RWPE1 (cell line): ENCODE measurements around the gene ARHGAP24.

Source experiments
- CTCF ChIA-PET: fragments of 350-600 bp; sonication (Branson Sonifier 250); formaldehyde crosslinking; extraction: SDS; loops from one replicate; lab custom pipeline; 2021; lab: Yijun Ruan, JAX
- POLR2A ChIA-PET: fragments of 400-600 bp; formaldehyde crosslinking; extraction: SDS; loops from one replicate; lab custom pipeline; 2020; ENCODE audit warnings: antibody characterized with exemption; ENCODE audit not compliant: low non-redundant PET; lab: Yijun Ruan, JAX
- DNase-seq: peaks from one replicate; pipeline ENCODE4 v3.0.0; 2012; ENCODE audit warnings: low spot score
- H3K27ac ChIP-seq: fragments of 450-650 bp; 2 replicates; pipeline ENCODE4 v1.5.1; 2017
- CTCF ChIP-seq: fragments of 450-650 bp; conservative IDR thresholded peaks from 2 replicates; pipeline ENCODE4 v1.5.1; 2017; ENCODE audit warnings: low read depth, mild to moderate bottlenecking

The ARHGAP24 gene

GRCh38 chr4:85477534-85477933, 2.6 kb downstream of the ARHGAP24 start:
- no peak for TF ChIP-seq CTCF
- DNase-seq, result no peak
- ChIA-PET POLR2A (no interaction called here), CTCF (interaction anchor here (0.6 kb wide), 1 partner anchor 11 kb away, joined by 6 read pairs; no protein-coding TSS in a partner anchor)
- no peak overlapping the region for H3K27ac ChIP-seq

DNA sequence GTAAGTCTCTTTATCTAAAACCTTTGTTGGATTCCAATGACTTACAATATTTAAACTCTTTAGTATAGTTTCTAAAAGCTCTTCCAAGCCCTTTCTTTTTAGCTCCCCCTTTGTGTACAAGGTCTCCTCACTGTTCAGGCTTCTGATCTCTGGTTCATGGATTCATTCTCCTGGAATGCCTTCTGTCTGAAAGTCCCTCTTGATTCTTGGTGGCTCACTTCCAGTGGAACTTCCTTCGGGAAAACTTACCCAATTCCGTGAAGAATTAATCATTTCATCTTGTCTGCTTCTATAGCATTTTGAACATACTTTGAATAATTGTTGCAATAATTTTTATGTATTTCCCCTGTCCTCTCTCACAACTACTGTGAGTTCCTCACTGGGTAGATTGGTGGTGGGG, 3.6 kb downstream of the ARHGAP24 start:
- POLR2A ChIA-PET, result no interaction called here
- CTCF ChIA-PET, result no interaction called here
- TF ChIP-seq CTCF, result no peak
- no peak for DNase-seq
- H3K27ac ChIP-seq, result no peak overlapping the region

DNA sequence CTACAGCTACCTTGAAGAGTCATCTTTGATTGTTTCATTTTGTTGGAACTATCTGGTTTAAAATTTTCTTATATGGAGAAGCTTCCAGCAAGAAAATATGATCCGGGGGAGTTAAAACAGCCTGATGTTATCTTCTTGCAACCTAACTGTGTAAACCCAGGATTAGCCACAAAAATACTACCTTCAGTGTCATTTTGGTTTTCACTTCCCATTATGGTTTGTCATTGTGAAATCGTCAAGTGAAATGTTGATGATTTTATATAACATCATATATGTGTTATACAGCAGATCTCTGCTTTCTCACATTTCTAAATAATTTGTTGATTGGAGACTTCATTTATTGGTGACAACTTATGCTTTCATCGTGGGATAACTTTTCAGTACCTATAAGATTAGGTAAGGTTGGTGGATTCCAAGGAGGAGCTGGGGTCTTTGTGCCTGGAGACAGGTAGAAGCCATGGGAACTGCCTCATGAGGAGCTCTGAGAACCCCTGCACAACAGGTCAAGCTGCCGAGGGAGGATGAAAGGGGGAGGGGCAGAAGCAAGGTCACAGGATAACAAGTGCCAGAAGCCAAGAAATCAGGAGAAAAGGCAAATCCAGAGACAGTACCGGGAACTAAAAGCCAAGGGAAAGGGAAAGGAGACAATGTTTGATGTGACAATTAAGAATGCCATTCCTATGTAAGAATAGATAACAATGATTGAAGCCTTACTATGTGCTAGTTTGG, 7.2 kb downstream of the ARHGAP24 start:
- no peak overlapping the region for H3K27ac ChIP-seq
- DNase-seq, result no peak
- CTCF ChIA-PET, result interaction anchor here (0.5 to 0.6 kb wide), 3 partner anchors 14 to 353 kb away, joined by 3 to 4 read pairs (median 3); no protein-coding TSS in a partner anchor
- POLR2A ChIA-PET, result no interaction called here
- TF ChIP-seq CTCF, result no peak

DNA sequence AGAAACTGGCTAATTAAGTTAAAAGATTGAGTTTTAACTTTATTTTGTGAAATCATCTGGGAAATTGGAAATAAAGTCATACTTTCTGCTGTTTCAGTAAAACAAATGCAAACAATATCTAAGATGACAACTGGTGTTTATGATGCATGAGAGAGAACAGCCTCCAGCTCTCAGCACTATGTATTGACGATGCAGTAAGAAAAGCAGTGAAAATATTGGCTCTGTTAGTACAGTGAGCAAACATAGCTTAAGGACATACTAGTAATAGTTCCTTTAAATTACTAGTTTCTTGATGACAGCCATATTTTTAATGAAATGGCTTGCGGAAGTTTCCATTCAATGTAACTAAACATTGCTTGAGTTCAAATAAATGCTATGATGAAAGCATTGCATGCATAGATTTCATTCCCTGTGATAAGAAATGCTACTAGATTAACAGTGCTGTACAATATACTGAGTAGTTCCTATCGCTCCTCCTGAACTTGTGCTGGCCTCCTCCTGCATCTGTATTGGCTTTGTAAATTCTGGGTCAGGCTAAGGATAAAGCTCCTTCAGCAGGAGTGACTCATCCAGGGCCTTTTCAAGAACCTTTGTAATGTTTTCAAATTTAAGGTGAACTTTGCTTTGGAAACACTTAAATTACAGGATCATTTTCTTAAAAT, 11.6 kb downstream of the ARHGAP24 start:
- H3K27ac ChIP-seq, result no peak overlapping the region
- TF ChIP-seq CTCF, result no peak
- ChIA-PET CTCF (interaction anchor here (0.6 kb wide), 1 partner anchor 1278 kb away, joined by 3 read pairs; no protein-coding TSS in a partner anchor), POLR2A (no interaction called here)
- peak; percentile 12 for DNase-seq

- no peak overlapping the region for H3K27ac ChIP-seq
- POLR2A ChIA-PET, result no interaction called here
- CTCF ChIA-PET, result interaction anchor here (0.7 kb wide), 1 partner anchor 10 kb away, joined by 6 read pairs; no protein-coding TSS in a partner anchor
These were observed 13.5 kb downstream of the ARHGAP24 start for GRCh38 chr4:85488416-85488815.

More at GRCh38 chr4:85488416-85488815, 13.5 kb downstream of the ARHGAP24 start:
- no peak for TF ChIP-seq CTCF
- peak; percentile 9 for DNase-seq
